K562 (cell line): ENCODE measurements around the gene MDFIC2. TPM values are rescaled to one million over a fixed set of nuclear protein-coding genes. Genes with fewer than 3 reads are reported as not detected.

Experiments used
- ATAC-seq: fragments of 200-7000 bp; cut with Tn5 transposase; 3 replicates; pipeline ENCODE4 v1.9.1; 2020; ENCODE audit warnings: moderate library complexity
- BruUV-seq: library from RNA; stranded (reverse); fragments of 400-500 nt; replicated peaks from 2 replicates; lab custom pipeline; 2021; lab: Mats Ljungman, UMichigan
- CTCF ChIA-PET: fragments of 300-600 bp; formaldehyde crosslinking; extraction: SDS; loops from one replicate; lab custom pipeline; 2021; ENCODE audit warnings: low intra/inter-chr PET ratio; lab: Yijun Ruan, JAX
- POLR2A ChIA-PET: fragments of 300-600, 350-650 bp; sonication (Branson Sonifier 250); formaldehyde crosslinking; extraction: SDS; loops from one replicate; lab custom pipeline; 2021; ENCODE audit warnings: antibody characterized with exemption, inconsistent platforms; lab: Yijun Ruan, JAX
- DNase-seq, 4 experiments: peaks; one replicate each; pipeline versions ENCODE4 v3.0.0 to v3.0.0-alpha.2; 2011 to 2018; ENCODE audit warnings: low spot score in 3 of 4, mixed read lengths in 3 of 4; ENCODE audit errors: extremely low read depth in 1 of 4
- FAIRE-seq: peaks from 2 replicates; lab custom pipeline; 2011; peaks lifted over from hg19 to GRCh38; lab: Jason Lieb, UNC
- H2AFZ ChIP-seq: 2 replicates; pipeline ENCODE4 v1.6.0; 2011; ENCODE audit warnings: low read depth, low read length, control low read depth, inconsistent platforms
- H3K27ac ChIP-seq: fragments of 200-600 bp; 3 replicates; pipeline ENCODE4 v1.8.0; 2011; ENCODE audit warnings: low read depth, mild to moderate bottlenecking, control low read depth, inconsistent platforms, low read length, moderate library complexity, mixed read lengths; ENCODE audit errors: extremely low read depth
- H3K27me3 ChIP-seq, 2 experiments: fragments of 300-600 bp in 1 of 2; 2 replicates in 1 of 2; 3 replicates in 1 of 2; pipeline versions ENCODE4 v1.6.0 to v1.8.0; 2011; ENCODE audit warnings: inconsistent platforms in 2 of 2, low read length in 2 of 2, mild to moderate bottlenecking in 1 of 2, mixed read lengths in 1 of 2, moderate library complexity in 1 of 2; ENCODE audit not compliant: control insufficient read depth in 2 of 2, insufficient read depth in 2 of 2
- H3K36me3 ChIP-seq: fragments of 300-600 bp; 3 replicates; pipeline ENCODE4 v1.8.0; 2011; ENCODE audit warnings: mild to moderate bottlenecking, low read length, inconsistent platforms; ENCODE audit not compliant: control insufficient read depth, insufficient read depth
- H3K4me1 ChIP-seq, 2 experiments: fragments of 200-600 bp in 1 of 2; replicated peaks in 1 of 2; 2 replicates in 1 of 2; 3 replicates in 1 of 2; pipeline versions ENCODE4 v1.5.1 to v1.8.0; 2011; ENCODE audit warnings: inconsistent platforms in 2 of 2, low read length in 2 of 2, mild to moderate bottlenecking in 1 of 2, mixed read lengths in 1 of 2, moderate library complexity in 1 of 2; ENCODE audit not compliant: control insufficient read depth in 2 of 2, insufficient read depth in 2 of 2
- H3K4me2 ChIP-seq: 2 replicates; pipeline ENCODE4 v1.6.1; 2011; ENCODE audit warnings: low read length, control low read depth, inconsistent platforms, mixed read lengths; ENCODE audit not compliant: insufficient read depth
- H3K4me3 ChIP-seq: fragments of 200-600 bp; sonication (generic), shearing (Covaris generic); 2 replicates; pipeline ENCODE4 v1.5.1; 2016; ENCODE audit warnings: control low read depth, inconsistent platforms
- H3K79me2 ChIP-seq: fragments of 200-600 bp; 3 replicates; pipeline ENCODE4 v1.8.0; 2011; ENCODE audit warnings: low read length, inconsistent platforms; ENCODE audit not compliant: control insufficient read depth, insufficient read depth
- H3K9ac ChIP-seq, 2 experiments: 2 replicates each; pipeline versions ENCODE4 v1.6.0 to v1.6.1; 2011; ENCODE audit warnings: low read depth in 2 of 2, low read length in 2 of 2, control low read depth in 1 of 2, inconsistent platforms in 1 of 2, mild to moderate bottlenecking in 1 of 2, mixed read lengths in 1 of 2; ENCODE audit not compliant: insufficient read depth in 1 of 2
- H3K9me1 ChIP-seq: one replicate; pipeline ENCODE4 v1.6.0; 2011; ENCODE audit warnings: inconsistent platforms, mild to moderate bottlenecking, low read length, moderate library complexity; ENCODE audit not compliant: control insufficient read depth, insufficient read depth
- H3K9me3 ChIP-seq: replicated peaks from 2 replicates; pipeline ENCODE4 v1.5.1; 2011; ENCODE audit warnings: low read depth, low read length, inconsistent platforms; ENCODE audit not compliant: control insufficient read depth, insufficient read depth
- H4K20me1 ChIP-seq: replicated peaks from 2 replicates; pipeline ENCODE4 v1.6.1; 2011; ENCODE audit warnings: low read length, inconsistent platforms, mixed read lengths; ENCODE audit not compliant: control insufficient read depth, insufficient read depth
- ARID4B ChIP-seq: sonication (generic); formaldehyde crosslinking; IDR thresholded peaks from 2 replicates; pipeline ENCODE4 v1.8.0; 2022; ENCODE audit warnings: mild to moderate bottlenecking, missing genetic modification reagents
- FOXJ2 ChIP-seq: fragments of 200-800 bp; sonication (Bioruptor generic); IDR thresholded peaks from 2 replicates; pipeline ENCODE4 v1.6.1; 2016; ENCODE audit warnings: missing genetic modification characterization, missing compliant biosample characterization
- WGBS: fragments of 100-300 bp; shearing (Covaris generic); methylation state at CpG from one replicate; pipeline ENCODE4 v1.1.6; 2016; ENCODE audit warnings: low coverage, mixed read lengths; ENCODE audit not compliant: insufficient coverage; ENCODE audit errors: missing lambda C conversion rate; 5-methylcytosine and 5-hydroxymethylcytosine counted together
- in situ Hi-C: fragments of 300-500 bp; cut with MboI; formaldehyde crosslinking; loops from 4 replicates; pipeline ENCODE4 v1.15.0; 2018; ENCODE audit warnings: inconsistent platforms, mixed read lengths
- intact Hi-C: fragments of 100-400 bp; cut with micrococcal nuclease; formaldehyde crosslinking; loops from 2 replicates; pipeline ENCODE4 v1.14.2; 2022
- polyA plus RNA-seq, 8 experiments: library from polyadenylated mRNA; depleted of rRNA in 4 of 8; stranded (reverse) in 5 of 8; unstranded in 3 of 8; fragments of >200 nt; fragmentation: Nextera tagmentation in 2 of 8; fragmentation: Illumina TruSeq in 1 of 8; extraction: Ambion mirVana in 2 of 8; extraction: Trizol in 1 of 8; gene quantifications; 2 replicates each; pipeline versions ENCODE4 v1.2.1 to v1.2.3, GENCODE V29; 2011 to 2014; ENCODE audit warnings: inconsistent platforms in 1 of 8, missing spikeins in 1 of 8
- total RNA-seq, 7 experiments: library from RNA; depleted of rRNA in 6 of 7; stranded (reverse); fragments of >200 nt in 6 of 7; fragmentation: Illumina TruSeq in 2 of 7; extraction: Trizol in 2 of 7; gene quantifications; 2 replicates each; pipeline versions ENCODE4 v1.2.1 to v1.2.3, GENCODE V29; 2011 to 2021; ENCODE audit warnings: low replicate concordance in 1 of 7

Gene MDFIC2
- total and polyA plus RNA-seq, 9 of the 15 experiments (the other 6 are each of a cell fraction or from before 2014, with no cell fraction given): not detected

- POLR2A ChIA-PET: no interaction called here
- no TSS peak for BruUV-seq
- Histone ChIP-seq H3K27me3 (no peaks in the 10 kb centered on the region), H3K9me3 (no peaks in the 10 kb centered on the region), H3K36me3 (no peaks in the 10 kb centered on the region), H3K79me2 (no peaks in the 10 kb centered on the region), H3K4me1 (no peaks in the 10 kb centered on the region), H3K9ac (no peak overlapping the region), H2AFZ (no peak overlapping the region), H3K27ac (no peak overlapping the region), H4K20me1 (no peaks in the 10 kb centered on the region), H3K4me3 (no peak overlapping the region), H3K9me1 (no peaks in the 10 kb centered on the region), H3K4me2 (no peak overlapping the region)
- CTCF ChIA-PET: no interaction called here
- in situ Hi-C loops (no loop called here), intact Hi-C loops (no loop called here)
- ATAC-seq (no peak), DNase-seq (no peak), FAIRE-seq (no peak)
- TF ChIP-seq FOXJ2: no peak
- TF ChIP-seq ARID4B (CRISPR knock-in tag): no peak
- 0% methylated on average over 2 of the region's 2 CpGs for WGBS
Measured at GRCh38 chr3:70247955-70248354, 64.5 kb downstream of the MDFIC2 start.
